H7 (cell line): ENCODE results near the gene CCDC85C. TPM values are rescaled to one million over a fixed set of nuclear protein-coding genes. Genes with fewer than 3 reads are reported as not detected.

Source experiments
- DNase-seq: peaks from one replicate; pipeline ENCODE4 v3.0.0; 2012
- H3K27me3 ChIP-seq: 2 replicates; pipeline ENCODE4 v1.6.0; 2011; ENCODE audit warnings: mild to moderate bottlenecking, low read length; ENCODE audit not compliant: control insufficient read depth, insufficient read depth
- H3K36me3 ChIP-seq: replicated peaks from 2 replicates; pipeline ENCODE4 v1.5.1; 2011; ENCODE audit warnings: low read length; ENCODE audit not compliant: control insufficient read depth, insufficient read depth
- H3K4me3 ChIP-seq: 2 replicates; pipeline ENCODE4 v1.5.1; 2011; ENCODE audit warnings: low read depth, mild to moderate bottlenecking, control low read depth, low read length, moderate library complexity; ENCODE audit not compliant: insufficient read depth
- total RNA-seq: library from RNA; depleted of rRNA; stranded (reverse); fragments of >200 nt; shearing (Covaris generic); gene quantifications from 2 replicates; pipeline ENCODE4 v1.2.3, GENCODE V29; 2014

CCDC85C gene
- total RNA-seq, 1 experiment from 2014 or later, result 50.2 TPM

- Histone ChIP-seq H3K36me3 (no peaks in the 10 kb centered on the region), H3K27me3 (no peaks in the 10 kb centered on the region), H3K4me3 (no peak overlapping the region)
- DNase-seq, result no peak
Measured at GRCh38 chr14:99559286-99559990, 44.6 kb downstream of the CCDC85C start.

GRCh38 chr14:99556134-99556791 is 47.7 kb downstream of the CCDC85C start:
- no peak for DNase-seq
- H3K27me3 ChIP-seq, result no peaks in the 10 kb centered on the region
- no peaks in the 10 kb centered on the region for H3K36me3 ChIP-seq
- H3K4me3 ChIP-seq, result no peak overlapping the region

GRCh38 chr14:99554757-99555531 is 49.1 kb downstream of the CCDC85C start:
- no peaks in the 10 kb centered on the region for H3K27me3 ChIP-seq
- H3K36me3 ChIP-seq, result no peaks in the 10 kb centered on the region
- H3K4me3 ChIP-seq, result no peak overlapping the region
- DNase-seq, result no peak

GRCh38 chr14:99554184-99554583 is 49.8 kb downstream of the CCDC85C start:
- DNase-seq, result no peak
- Histone ChIP-seq H3K36me3 (no peaks in the 10 kb centered on the region), H3K4me3 (no peak overlapping the region), H3K27me3 (no peaks in the 10 kb centered on the region)

- Histone ChIP-seq H3K27me3 (no peaks in the 10 kb centered on the region), H3K4me3 (no peak overlapping the region), H3K36me3 (no peaks in the 10 kb centered on the region)
- DNase-seq, result no peak
Measured at GRCh38 chr14:99552572-99553216, 51.3 kb downstream of the CCDC85C start.

- Histone ChIP-seq H3K4me3 (no peak overlapping the region), H3K27me3 (no peaks in the 10 kb centered on the region), H3K36me3 (no peaks in the 10 kb centered on the region)
- DNase-seq, result no peak
Measured at GRCh38 chr14:99552021-99552553, 51.9 kb downstream of the CCDC85C start.

- no peak for DNase-seq
- Histone ChIP-seq H3K4me3 (no peak overlapping the region), H3K36me3 (no peaks in the 10 kb centered on the region), H3K27me3 (no peaks in the 10 kb centered on the region)
Measured at GRCh38 chr14:99551034-99551922, 52.7 kb downstream of the CCDC85C start.

GRCh38 chr14:99550387-99550992 is 53.5 kb downstream of the CCDC85C start:
- DNase-seq, result no peak
- Histone ChIP-seq H3K4me3 (no peak overlapping the region), H3K36me3 (no peaks in the 10 kb centered on the region), H3K27me3 (no peaks in the 10 kb centered on the region)

GRCh38 chr14:99549684-99550083 is 54.3 kb downstream of the CCDC85C start:
- Histone ChIP-seq H3K4me3 (no peak overlapping the region), H3K36me3 (no peaks in the 10 kb centered on the region), H3K27me3 (no peaks in the 10 kb centered on the region)
- no peak for DNase-seq

- no peak overlapping the region for H3K4me3 ChIP-seq
- DNase-seq, result no peak
- H3K27me3 ChIP-seq, result no peaks in the 10 kb centered on the region
- H3K36me3 ChIP-seq, result no peaks in the 10 kb centered on the region
Measured at GRCh38 chr14:99548871-99549515, 55.0 kb downstream of the CCDC85C start.

- H3K4me3 ChIP-seq, result no peak overlapping the region
- no peaks in the 10 kb centered on the region for H3K36me3 ChIP-seq
- H3K27me3 ChIP-seq, result no peaks in the 10 kb centered on the region
- no peak for DNase-seq
Measured at GRCh38 chr14:99548255-99548654, 55.8 kb downstream of the CCDC85C start.

GRCh38 chr14:99546234-99546879 is 57.6 kb downstream of the CCDC85C start:
- DNase-seq, result peak; percentile 84
- H3K4me3 ChIP-seq, result no peak overlapping the region
- H3K27me3 ChIP-seq, result no peaks in the 10 kb centered on the region
- no peaks in the 10 kb centered on the region for H3K36me3 ChIP-seq
